ENCODE measurements around the gene ENGASE. TPM values are rescaled to one million over a fixed set of nuclear protein-coding genes. Genes with fewer than 3 reads are reported as not detected.

ENGASE gene
- total RNA-seq, 1 donor from 2014 or later, result 11.2 TPM

DNA sequence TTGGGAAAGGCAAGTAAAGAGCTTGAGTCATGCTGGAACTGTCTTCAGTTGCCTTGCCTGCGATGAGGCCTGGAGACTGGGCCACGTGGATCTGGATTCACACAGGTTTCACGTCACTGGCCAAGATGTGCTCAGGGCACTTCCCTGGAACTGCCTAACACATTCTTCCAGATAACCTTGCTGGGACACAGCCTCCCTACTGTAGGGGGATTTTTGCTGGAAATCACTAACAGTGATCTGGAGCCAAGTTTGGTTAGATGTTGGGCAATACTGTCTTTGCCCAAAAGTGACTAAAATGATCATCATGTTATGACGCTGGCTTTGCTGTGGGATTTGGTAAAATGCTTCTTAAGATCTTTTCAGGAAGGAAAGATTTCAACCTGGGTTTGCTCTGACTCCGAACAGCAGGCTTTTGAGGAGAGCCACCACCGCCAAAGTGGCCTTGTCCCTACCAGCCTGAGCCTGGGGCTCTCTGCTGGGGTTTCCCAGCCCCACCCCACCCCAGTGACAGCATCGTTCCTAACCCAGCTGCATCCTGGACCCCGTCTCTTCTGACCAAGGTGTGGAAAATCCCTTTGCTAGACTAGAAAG lies 36.0 kb upstream of the ENGASE start:
- DNase-seq (ENCODE audit: low read depth, low spot score), result no peak

DNA sequence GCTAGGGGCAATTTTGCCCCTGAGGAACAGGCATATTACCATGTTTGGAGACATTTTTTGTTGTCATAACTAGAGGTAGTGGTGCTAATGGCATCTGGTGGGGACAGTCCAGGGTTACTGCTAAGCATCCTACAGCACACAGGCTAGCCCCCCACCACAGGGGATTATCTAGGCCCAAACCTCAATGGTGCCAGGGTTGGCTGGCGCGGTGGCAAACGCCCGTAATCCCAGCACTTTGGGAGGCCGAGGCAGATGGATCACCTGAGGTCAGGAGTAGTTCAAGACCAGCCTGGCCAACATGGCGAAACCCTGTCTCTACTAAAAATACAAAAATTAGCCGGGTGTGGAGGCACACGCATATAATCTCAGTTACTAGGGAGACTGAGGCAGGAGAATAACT lies 35.5 kb upstream of the ENGASE start:
- DNase-seq (ENCODE audit: low read depth, low spot score), result no peak

DNA sequence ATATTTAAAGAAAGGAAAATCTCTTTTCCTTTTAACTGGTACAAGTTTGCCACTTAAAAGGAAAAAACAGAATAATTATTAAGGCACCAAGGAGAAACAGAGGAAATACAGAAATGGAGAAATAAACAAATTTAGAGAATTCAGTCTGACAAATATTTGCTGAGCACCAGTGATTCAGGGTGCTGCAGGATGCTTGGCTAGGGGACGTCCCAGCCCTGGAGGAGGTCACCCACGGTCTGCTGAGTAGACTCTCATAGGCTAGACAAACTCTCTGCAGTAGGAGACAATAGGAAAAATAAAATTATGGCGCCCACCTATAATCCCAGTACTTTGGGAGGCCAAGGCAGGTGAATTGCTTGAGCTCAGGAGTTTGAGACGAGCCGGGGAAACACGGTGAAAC lies 34.7 kb upstream of the ENGASE start:
- DNase-seq (ENCODE audit: low read depth, low spot score), result no peak

DNA sequence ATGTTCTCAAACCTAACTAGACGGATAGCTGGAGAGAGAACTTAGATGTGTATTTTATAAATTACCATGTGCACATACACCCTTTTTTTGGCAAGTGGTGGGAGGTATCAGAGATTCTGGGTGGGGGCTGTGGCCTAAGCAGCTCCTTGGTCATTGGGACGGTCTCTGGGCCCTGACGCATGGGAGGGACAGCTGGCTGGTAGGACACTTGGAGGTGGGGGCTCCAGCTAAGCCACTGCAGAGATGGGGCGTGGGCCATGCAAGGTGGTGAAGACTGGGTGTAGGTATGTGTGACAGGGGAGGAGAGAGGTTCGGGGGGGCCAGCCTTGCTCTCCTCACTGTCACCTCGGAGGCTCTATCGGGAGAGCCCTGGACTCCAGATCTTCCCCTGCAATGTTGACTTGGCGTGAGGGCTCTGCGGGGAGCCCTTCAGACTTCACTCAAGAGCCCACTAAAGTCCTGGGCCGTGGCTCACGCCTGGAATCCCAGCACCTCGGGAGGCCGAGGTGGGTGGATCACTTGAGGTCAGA lies 33.5 kb upstream of the ENGASE start:
- no peak for DNase-seq (ENCODE audit: low read depth, low spot score)

DNA sequence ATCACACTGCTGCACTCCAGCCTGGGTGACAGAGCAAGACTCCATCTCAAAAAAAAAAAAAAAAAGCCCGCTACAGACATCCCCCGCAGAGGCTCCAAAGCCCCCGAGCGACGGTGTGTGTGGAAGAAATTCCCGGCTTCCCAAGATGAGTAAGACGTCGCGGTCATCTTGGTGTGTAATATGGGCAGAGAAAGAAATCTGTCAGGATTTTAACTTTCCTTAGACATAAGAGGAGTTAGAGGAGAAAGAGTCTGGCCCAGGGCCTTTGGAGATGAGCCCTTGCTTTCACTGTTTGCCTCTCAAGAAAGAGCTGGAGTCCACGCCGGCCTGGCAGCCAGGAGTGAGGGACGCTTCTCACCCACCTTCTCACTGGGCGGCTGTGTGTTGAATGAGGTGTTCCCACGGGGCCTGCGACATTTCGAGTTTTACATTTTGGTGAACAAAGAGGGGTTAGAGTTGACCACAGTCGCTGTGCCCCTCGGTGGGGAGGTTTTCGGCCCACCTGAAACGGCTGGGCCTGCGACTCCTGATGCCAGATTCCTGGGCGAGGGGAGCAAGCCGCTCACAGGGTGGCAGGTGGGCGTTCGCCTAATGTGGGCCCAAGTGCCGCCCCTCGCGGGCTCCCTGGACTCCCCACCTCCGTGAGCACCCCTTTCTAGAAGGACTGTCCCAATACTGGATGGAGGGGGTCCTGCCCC lies 32.8 kb upstream of the ENGASE start:
- no peak for DNase-seq (ENCODE audit: low read depth, low spot score)

DNA sequence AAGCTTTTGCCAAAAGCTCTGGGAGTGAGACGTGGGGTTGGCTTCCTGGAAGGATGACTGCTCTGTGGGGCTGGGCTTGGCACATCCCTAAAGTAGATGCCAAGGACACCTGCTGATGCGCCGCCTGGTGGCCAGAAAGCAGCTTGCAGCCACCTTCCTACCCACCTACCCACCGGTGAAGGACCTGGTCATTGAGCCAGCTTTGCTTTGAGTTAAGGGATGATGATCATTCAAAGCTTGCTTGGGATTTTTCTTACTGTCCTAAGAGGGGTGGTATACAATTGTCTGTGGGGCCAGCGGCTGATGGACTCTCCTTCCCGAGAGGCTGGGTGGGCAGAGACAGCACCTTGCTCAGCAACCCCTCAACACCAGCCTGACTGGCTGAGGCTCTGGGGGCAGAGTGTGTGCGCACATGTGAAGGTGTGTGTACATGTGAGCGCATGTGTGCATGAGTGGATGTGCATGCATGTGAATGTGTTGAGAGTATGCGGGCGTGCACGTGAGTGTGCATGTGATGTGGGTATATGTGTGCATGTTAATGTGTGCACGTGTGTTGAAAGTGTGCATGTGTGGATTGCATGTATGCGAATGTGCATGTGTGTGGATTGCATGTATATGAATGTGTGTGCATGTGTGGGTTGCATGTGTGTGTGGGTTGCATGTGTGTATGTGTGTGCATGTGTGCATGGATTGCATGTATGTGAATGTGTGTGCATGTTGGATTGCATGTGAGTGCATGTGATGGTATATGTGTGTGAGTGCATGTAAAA lies 32.0 kb upstream of the ENGASE start:
- DNase-seq (ENCODE audit: low read depth, low spot score), result no peak

DNA sequence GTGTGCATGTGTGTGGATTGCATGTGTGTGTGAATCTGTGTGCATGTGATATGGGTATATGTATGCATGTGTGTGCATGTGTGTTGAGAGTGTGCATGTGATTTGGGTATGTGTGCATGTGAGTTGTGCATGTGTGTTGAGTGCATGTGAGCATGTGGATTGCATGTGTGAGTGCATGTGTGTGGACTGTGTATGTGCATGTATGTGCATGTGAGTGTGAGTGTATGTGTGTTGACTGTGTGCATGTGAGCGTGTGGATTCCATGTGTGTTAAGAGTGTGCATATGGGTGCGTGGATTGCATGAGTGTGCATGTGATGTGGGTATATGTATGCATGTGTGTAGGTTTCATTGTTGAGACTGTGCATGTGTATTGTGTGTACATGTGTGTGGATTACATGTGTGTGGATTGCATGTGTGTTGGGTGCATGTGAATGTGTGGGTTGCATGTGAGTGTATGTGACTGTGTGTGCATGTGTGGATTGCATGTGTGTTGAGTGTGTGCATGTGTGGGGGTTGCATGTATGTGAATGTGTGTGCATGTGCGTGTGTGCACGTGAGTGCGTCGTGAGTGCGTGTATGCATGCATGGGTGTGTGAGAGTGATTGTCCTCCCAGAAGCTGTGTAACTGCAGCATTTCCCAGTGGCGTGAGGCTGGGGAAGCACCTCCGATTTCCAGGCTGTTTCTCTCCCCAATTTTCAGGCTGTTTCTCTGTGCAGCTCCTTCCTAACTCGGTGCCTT lies 31.3 kb upstream of the ENGASE start:
- no peak for DNase-seq (ENCODE audit: low read depth, low spot score)

DNA sequence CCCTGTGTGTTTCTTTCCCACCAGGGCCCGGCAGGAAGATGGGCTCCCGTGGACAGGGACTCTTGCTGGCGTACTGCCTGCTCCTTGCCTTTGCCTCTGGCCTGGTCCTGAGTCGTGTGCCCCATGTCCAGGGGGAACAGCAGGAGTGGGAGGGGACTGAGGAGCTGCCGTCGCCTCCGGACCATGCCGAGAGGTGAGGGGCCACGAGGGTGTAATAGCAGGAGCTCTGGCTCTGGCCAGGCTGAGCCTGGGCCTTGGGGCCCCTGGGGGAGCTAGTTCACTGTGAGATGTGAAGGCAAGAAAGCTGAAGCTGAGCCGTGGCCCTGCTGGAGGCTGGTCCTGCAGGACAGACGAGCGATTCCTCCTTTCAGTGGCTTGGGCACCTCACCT lies 30.7 kb upstream of the ENGASE start:
- DNase-seq (ENCODE audit: low read depth, low spot score), result no peak

DNA sequence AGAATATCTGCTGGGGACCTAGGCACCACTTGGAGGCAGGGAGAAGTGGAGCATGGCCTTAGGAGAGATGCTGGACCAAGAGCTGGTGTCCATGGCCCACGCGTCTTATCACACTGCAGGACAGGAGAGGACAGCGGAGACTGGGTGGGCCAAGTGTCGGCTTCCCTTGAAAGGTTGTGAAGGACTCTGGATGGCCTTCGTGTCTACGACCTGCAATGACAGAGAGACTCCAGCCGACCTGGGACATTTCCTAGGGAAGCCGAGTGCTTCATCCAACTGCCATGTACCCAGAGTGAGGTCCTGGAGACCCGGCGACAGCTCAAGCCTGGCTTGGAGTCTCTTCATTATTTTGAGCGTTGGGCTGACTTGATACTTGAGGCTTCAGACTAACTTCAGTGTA lies 30.2 kb upstream of the ENGASE start:
- DNase-seq (ENCODE audit: low read depth, low spot score), result no peak

DNA sequence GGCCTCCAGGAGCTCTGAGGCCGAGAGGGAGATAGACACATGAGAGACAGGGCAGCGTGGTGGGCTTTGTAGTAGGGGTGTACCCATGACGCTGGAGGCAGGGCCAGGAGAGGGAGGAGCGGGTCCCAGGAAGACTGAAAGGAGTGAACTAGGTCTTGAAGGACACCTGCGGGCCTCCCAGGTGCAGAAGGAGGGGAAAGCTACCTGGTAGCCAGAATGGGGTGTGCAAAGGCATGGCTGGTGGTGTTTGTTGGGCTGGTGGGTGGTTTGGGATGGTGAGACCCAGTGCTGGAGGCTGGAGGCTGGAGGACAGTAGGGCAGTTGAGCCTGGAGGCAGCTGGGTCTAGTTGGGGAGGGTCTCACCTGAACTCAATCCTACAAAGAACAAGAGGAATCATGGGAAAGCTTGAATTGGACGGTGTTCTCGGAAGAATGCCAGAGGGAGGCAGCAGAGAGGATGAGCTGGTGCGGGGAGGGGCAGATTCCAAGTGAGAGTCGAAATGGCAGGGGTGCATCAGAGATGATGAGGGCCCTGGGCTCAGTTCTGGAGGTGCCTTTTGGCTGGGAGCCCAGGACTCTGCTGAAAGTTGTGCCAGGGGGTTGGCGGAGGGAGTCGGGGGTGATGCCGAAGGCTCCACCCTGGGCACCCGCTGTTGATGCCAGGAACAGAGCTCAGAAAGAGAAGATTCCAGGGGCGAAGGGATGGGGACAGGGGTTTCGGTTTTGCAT lies 29.5 kb upstream of the ENGASE start:
- no peak for DNase-seq (ENCODE audit: low read depth, low spot score)

DNA sequence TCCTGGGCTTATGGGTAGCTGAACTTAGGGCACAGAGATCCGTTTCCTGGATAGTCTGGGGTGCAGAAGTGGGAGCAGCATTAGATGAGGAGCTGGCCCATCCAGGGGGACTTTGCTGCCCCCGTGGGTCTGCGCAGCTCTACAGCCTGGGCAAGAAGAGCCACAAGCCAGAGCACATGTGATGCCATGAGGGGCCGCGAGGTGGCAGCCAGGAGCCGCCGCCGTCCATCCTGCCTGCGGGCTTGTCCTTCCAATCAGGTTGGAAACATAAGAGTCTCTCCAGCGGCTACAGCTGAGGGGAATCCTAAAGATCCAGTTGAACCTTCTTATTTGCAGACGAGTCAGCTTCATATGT lies 28.8 kb upstream of the ENGASE start:
- DNase-seq (ENCODE audit: low read depth, low spot score), result no peak

DNA sequence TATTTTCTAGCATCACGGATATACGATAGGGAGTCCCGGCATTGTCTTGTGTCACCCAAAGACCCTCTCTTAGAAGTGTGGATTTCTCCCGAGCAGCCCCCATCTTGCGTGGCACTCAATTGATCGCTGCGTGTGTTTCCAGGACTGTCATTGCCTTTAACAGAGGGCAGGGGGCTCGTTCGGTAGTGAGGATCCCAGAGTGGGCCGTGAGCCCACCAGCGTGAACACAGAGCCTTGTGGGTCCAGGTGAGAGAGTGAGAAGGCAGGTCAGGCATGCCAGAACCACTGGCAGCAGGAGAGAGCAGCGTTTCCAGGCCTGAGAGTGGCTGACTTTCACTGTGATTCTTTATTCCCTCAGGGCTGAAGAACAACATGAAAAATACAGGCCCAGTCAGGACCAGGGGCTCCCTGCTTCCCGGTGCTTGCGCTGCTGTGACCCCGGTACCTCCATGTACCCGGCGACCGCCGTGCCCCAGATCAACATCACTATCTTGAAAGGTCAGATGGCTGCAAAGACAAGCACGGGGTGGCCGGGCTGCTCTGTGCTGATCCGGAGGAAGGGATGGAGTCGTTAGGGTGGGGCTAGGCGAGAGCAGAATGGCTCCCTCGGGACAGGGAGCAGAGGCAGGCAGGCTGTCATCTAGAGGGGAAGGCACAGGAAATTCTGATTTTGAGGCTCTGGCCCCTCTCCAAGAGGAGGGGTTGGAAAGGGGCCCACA lies 28.3 kb upstream of the ENGASE start:
- no peak for DNase-seq (ENCODE audit: low read depth, low spot score)

DNA sequence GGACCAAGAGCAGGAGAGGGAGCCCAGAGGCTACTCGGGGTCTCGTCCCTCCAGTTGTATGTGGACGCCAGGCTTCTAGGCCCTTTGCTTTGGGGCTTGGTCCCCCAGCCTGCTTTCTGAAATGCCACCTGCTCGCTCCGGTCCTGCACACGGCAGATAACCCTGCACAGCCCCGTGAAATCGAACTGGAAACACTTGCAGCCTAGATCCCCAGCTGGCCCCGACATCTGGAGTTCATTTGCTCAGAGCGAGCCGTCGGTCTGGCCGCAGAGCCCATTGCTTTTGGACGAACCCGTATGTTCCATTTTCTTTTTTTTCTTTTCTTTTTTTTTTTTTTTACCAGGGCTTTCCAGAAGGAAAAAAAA lies 27.7 kb upstream of the ENGASE start:
- DNase-seq (ENCODE audit: low read depth, low spot score), result no peak

DNA sequence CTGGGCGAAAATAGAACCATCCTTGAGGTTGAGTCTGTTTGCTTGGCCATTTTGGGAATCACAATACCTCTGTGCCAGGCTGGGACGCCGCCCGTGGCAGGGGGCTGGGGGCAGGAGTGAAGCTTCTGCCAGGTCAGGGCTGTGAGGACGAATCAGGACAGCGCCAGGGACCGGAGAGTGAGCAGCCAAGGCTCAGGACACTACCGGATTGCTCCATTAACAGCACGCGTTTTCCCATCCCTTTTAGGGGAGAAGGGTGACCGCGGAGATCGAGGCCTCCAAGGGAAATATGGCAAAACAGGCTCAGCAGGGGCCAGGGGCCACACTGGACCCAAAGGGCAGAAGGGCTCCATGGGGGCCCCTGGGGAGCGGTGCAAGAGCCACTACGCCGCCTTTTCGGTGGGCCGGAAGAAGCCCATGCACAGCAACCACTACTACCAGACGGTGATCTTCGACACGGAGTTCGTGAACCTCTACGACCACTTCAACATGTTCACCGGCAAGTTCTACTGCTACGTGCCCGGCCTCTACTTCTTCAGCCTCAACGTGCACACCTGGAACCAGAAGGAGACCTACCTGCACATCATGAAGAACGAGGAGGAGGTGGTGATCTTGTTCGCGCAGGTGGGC lies 27.2 kb upstream of the ENGASE start:
- no peak for DNase-seq (ENCODE audit: low read depth, low spot score)

DNA sequence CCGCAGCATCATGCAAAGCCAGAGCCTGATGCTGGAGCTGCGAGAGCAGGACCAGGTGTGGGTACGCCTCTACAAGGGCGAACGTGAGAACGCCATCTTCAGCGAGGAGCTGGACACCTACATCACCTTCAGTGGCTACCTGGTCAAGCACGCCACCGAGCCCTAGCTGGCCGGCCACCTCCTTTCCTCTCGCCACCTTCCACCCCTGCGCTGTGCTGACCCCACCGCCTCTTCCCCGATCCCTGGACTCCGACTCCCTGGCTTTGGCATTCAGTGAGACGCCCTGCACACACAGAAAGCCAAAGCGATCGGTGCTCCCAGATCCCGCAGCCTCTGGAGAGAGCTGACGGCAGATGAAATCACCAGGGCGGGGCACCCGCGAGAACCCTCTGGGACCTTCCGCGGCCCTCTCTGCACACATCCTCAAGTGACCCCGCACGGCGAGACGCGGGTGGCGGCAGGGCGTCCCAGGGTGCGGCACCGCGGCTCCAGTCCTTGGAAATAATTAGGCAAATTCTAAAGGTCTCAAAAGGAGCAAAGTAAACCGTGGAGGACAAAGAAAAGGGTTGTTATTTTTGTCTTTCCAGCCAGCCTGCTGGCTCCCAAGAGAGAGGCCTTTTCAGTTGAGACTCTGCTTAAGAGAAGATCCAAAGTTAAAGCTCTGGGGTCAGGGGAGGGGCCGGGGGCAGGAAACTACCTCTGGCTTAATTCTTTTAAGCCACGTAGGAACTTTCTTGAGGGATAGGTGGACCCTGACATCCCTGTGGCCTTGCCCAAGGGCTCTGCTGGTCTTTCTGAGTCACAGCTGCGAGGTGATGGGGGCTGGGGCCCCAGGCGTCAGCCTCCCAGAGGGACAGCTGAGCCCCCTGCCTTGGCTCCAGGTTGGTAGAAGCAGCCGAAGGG lies 26.4 kb upstream of the ENGASE start:
- no peak for DNase-seq (ENCODE audit: low read depth, low spot score)

DNA sequence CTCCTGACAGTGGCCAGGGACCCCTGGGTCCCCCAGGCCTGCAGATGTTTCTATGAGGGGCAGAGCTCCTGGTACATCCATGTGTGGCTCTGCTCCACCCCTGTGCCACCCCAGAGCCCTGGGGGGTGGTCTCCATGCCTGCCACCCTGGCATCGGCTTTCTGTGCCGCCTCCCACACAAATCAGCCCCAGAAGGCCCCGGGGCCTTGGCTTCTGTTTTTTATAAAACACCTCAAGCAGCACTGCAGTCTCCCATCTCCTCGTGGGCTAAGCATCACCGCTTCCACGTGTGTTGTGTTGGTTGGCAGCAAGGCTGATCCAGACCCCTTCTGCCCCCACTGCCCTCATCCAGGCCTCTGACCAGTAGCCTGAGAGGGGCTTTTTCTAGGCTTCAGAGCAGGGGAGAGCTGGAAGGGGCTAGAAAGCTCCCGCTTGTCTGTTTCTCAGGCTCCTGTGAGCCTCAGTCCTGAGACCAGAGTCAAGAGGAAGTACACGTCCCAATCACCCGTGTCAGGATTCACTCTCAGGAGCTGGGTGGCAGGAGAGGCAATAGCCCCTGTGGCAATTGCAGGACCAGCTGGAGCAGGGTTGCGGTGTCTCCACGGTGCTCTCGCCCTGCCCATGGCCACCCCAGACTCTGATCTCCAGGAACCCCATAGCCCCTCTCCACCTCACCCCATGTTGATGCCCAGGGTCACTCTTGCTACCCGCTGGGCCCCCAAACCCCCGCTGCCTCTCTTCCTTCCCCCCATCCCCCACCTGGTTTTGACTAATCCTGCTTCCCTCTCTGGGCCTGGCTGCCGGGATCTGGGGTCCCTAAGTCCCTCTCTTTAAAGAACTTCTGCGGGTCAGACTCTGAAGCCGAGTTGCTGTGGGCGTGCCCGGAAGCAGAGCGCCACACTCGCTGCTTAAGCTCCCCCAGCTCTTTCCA lies 25.5 kb upstream of the ENGASE start:
- no peak for DNase-seq (ENCODE audit: low read depth, low spot score)

DNA sequence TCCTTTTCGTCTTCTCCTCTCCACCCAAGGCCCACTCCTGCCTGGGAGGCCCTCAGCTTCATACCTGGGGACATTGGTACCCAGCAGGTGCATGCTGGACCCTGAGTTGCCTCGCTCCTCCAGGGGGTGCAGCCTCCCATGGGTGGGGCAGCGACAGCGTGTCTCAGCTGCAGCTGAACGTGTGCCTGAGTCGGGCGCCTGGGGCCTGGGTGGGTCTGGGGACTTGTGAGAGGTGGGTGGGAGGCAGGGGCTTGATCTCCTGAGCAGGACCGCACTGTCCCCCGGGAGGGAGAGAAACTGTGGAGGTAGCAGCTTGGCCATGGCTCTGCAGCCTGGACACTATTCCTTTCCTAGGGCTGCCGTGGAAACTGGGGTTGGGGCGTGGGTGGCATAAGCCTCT lies 24.8 kb upstream of the ENGASE start:
- DNase-seq (ENCODE audit: low read depth, low spot score), result no peak

DNA sequence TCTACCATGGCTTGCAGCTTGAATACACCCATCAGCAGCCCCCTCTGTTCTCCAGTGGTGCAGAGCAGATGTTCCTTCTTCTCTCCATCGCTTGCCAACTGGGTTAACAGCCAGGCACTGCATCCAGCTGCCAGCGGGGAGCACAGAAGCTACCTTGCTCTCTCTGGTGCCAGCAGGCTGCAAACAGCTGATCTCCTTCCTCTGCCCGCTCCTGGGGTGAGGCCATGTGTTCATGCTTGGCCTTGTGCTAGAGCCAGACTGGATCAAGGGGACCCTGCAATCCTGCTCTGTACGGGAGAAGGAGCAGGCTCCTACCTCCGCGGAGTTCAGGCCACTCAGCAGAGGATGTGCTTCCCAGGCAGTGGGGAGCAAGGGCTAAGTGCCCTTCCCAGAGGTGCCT lies 24.1 kb upstream of the ENGASE start:
- no peak for DNase-seq (ENCODE audit: low read depth, low spot score)
